Measurements from ENCODE around the gene COL4A1.
A peak's percentile ranks its signal among the peaks of the same experiment; 100 is the strongest.

The COL4A1 gene

DNA sequence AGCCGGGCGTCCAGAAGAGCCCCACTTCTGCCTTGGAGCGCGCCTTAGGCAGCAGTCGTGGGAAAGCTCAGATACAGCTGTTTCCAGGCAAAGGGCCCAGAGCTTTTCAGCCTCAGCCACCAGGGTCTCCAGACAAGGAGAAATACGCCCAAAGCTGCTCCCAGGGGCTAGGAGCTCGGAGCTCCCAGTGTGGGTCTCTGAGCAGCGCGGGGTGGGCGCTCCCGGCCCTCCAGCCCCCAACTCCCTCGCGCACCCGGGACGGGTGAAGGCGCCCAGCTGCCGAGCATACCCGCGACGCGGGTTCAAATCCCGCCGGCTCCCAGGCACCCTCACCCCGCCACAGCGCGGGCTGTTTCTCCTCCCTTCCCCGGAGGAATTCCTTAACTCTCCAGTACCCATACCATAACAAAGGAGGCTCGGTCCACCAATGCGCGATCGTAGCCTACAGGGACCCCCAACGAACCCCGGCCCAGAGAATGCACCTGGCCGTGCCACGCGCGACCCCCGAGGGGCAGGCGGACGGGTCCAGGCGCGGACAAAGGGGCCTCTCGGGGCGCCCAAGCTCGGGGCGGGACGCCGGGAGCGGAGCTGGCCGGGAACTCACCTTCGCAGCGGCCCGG, 507 bp downstream of the COL4A1 start:
- peak; percentile 37 for DNase-seq

DNA sequence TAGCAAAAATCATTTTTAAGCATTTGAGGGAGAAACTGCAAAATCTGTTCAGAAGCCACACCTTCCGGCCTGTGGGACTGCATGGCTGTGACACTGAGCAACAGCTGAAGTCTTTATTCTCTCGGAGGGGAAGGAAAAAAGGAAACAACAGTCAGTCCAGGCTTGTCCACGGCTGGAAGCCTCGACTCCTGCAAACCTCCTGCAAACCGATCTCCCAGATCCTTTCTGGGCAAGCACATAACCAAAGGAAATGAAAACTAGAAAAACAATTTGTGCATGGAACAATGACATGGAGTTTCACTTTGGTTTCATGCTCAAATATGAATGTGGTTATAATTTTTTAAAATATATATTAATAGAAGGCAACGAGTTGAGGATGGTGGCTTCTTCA, 1.0 kb downstream of the COL4A1 start:
- peak; percentile 25 for DNase-seq

- DNase-seq = no peak
Observed at GRCh38 chr13:110305544-110305943, 1.4 kb downstream of the COL4A1 start.

DNA sequence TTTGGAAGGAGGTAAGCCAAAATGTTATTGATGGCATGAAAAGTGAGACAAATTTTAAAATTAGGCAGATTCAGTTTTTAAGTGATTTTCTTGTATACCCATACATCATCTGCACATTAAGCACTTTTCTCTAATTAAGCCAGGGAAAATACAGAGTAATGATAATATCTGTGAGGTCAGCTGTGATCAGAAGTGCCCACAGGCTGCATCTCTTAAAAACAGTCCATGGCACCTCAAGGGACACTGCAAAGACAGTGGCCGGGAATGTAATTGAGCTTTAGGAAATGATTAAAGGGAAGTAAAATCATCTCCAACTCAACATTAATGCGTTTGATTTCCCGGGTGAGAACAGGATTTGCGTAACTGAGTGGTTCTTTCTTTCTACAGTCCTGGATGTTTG, 2.0 kb downstream of the COL4A1 start:
- no peak for DNase-seq

- DNase-seq = peak; percentile 15
Observed at GRCh38 chr13:110304256-110304655, 2.7 kb downstream of the COL4A1 start.

DNA sequence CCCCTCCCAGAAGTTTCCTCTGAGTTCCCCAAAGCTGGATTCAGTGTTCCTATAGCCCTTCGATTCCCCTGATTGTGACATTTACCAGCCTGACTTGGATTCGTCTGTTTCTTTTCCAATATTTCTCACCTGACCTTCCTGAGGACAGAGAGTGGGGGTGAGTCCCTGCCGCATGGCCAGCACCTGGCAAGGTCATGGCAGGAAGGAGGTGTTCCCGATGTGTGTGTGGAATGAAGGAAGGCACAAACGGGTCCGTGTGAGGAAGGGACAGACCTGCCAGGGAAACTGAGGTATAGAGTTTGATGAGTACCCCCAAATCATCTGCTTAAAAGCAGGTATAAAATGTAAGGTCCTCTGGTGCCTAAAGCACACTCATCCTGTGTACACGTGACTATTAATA, 3.3 kb downstream of the COL4A1 start:
- DNase-seq = no peak

- no peak for DNase-seq
Observed at GRCh38 chr13:110302997-110303396, 4.0 kb downstream of the COL4A1 start.

GRCh38 chr13:110301606-110302553, 5.1 kb downstream of the COL4A1 start:
- DNase-seq = peak; percentile 93

DNA sequence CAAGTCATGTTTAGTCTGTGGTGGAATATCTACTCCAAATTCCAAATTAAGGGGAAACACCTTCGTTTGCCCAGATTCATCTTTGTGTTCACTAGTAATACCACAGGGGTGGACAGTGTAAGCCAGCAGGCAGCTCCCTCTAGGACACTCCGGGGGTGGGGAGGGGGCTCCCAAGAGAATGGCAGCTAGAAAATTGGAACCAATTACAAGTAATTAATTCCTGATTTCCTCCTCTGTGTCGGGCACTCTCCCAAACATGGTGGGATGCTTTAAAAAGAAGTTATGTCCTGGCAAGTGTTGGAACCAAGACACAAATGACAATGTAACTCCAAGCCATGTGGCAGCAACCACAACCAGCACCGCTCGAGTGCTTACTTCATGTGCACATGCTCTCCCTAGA, 5.9 kb downstream of the COL4A1 start:
- DNase-seq = no peak

GRCh38 chr13:110300090-110300815, 6.7 kb downstream of the COL4A1 start:
- no peak for DNase-seq

GRCh38 chr13:110299283-110299840, 7.6 kb downstream of the COL4A1 start:
- no peak for DNase-seq

DNA sequence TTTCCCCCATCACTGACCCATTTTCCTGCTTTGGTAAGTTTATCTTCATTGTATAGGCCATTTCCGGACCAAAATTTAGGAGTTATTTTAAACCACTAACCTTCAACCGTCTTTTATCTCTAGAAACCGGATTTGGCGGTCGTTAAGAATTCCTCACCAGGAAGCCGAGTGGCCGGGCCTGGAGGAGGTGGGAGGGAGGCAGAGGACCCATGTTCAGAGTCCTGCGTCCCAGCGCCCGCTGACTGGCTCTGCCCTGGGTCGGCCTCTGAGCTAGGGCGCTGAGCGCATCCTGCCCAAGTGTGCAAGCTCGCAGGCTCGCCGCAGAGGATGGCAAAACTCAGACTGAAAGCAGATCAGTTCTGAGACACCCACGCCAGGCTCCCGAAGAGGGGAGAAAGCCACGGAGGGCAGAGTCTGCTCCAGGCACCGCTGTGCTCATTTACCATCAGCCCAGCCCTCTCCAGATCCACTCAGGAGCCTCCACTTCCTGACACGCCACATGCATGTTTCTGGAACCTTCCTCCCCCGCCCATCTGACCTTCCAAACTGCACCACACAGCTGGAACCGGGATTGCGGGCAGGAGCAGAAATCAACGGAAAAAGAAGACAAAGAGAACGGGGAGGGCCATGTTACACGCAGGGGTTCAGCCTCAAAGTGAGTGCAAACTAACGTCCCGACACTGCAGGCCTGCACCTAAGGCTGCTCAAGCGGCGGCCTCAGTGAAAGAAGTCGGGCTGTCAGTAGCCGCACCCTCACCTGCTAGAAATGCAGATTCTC, 8.3 kb downstream of the COL4A1 start:
- no peak for DNase-seq

GRCh38 chr13:110297766-110298504, 9.0 kb downstream of the COL4A1 start:
- no peak for DNase-seq

DNA sequence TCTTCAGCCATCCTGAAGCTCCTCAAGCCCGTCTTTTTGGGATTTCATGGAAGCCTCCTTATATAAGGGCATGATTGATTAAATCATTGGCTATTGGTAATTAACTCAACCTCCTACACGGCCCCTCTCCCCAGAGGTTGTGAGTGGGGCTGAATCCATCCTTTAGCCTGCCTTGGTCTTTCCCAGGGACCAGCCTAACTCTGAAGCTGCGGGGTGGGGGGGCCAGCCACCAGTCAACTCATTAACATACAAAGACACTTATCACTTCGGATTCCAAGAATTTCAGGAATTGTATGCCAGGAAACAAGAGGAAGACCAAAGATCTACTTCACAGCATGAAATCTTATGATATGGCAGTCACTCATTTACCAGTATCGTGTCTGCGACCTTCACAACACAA, 9.9 kb downstream of the COL4A1 start:
- no peak for DNase-seq

GRCh38 chr13:110294622-110295021, 12.3 kb downstream of the COL4A1 start:
- DNase-seq = no peak

- DNase-seq = peak; percentile 41
Observed at GRCh38 chr13:110294146-110294545, 12.8 kb downstream of the COL4A1 start.

DNA sequence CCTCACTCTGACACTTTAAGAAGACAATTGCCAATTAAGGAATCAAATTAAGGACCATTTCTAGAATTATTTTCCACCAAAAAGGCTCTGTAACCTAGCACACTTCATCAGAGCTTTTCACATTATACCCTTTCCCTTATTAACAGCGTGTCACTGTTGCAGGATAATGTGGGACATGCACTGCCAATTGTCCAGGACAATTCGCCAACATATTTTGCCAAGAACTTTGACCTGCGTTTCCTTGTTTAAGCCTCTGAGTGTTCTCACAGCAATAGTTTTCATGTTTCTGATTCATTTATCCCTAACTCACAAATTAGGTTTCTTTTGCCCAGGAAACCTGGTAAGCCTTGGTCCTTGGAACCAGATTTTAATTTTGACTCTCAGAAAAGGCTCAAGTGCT, 13.3 kb downstream of the COL4A1 start:
- DNase-seq = no peak

GRCh38 chr13:110293037-110293436, 13.9 kb downstream of the COL4A1 start:
- no peak for DNase-seq

- no peak for DNase-seq
Observed at GRCh38 chr13:110291286-110291685, 15.7 kb downstream of the COL4A1 start.

DNA sequence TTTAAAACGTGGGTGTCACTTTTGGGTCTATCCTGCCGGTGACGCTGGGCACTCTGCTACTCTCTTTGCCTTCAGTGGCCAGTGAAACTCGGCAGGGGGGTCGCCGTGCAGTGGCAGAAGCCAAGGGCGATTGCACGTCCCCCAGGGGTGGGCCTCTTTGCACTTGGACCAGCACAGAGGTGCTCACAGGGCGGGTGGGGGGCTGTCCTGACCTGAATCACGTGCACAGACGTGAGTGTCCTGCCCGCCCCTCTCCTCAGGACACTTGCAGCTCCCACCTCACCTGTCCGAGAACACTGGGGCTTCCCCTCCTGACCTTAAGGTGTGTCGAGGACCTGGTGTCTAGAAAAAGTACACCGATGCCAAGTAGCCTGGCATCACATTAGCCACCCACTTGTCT, 16.1 kb downstream of the COL4A1 start:
- no peak for DNase-seq

- DNase-seq = no peak
Observed at GRCh38 chr13:110290153-110290552, 16.8 kb downstream of the COL4A1 start.

DNA sequence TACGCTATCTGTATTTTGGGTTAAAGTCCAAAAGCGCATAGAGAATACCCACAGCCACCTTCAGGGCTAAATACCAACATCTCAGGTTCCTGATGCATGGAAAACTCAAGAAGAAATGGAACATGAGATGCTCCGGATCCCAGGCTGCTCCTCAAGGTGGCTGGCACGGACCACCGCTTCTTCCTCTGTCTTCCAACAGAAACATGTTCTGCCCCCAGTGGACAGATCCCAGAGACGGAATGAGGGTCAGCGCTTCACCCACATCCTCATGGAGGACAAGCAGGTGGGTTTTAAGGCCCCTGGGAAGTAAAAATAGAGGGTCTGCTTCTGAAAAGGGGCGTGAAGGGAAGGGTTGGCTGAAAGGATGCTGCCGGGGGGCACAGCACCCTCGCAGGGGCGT, 17.3 kb downstream of the COL4A1 start:
- no peak for DNase-seq

Measured in fibroblast of skin of right quadriceps (primary cell).